Measurements from ENCODE around the gene SRRM1. TPM values are rescaled to one million over a fixed set of nuclear protein-coding genes. Genes with fewer than 3 reads are reported as not detected.

Gene SRRM1
- total and polyA plus RNA-seq, 10 of the 15 experiments (the other 5 are each of a cell fraction or from before 2014, with no cell fraction given) = 36.8 to 285 (median 126) TPM

GRCh38 chr1:24632832-24633175 lies 10.3 kb upstream of the SRRM1 start:
- WGBS (ENCODE audit: insufficient coverage, insufficient replicate concordance, low lambda C conversion rate, missing lambda C conversion rate) = 82% methylated on average over 1 of the region's 1 CpG
- H3K4me3 ChIP-seq = no peak overlapping the region
- ChIA-PET POLR2A (no interaction called here), CTCF (interaction anchor here (0.7 to 4.1 kb wide), 5 partner anchors 22 to 434 kb away, joined by 3 to 21 read pairs (median 3); no protein-coding TSS in a partner anchor), SMC1A (ENCODE audit: uncharacterized antibody, unreplicated experiment) (interaction anchor here (0.5 to 2.1 kb wide), 3 partner anchors 202 to 242 kb away, joined by 4 to 6 read pairs (median 4); no protein-coding TSS in a partner anchor), RAD21 (ENCODE audit: unreplicated experiment) (no interaction called here)
- TF ChIP-seq RAD51 (IDR thresholded peaks at IDR 0.05) (no peak), STAT1 (conservative IDR thresholded peaks at IDR 0.05) (no peak), ZNF592 (IDR thresholded peaks at IDR 0.05) (no peak)
- intact Hi-C loops (cut with micrococcal nuclease; ENCODE audit: unreplicated experiment) (no loop called here), in situ Hi-C loops (cut with MboI) (loop anchor here (5.0 kb wide), 1 partner anchor 431 kb away; no protein-coding TSS in a partner anchor)
- DNase-seq (ENCODE audit: low read depth, low spot score) = no peak
- no TSS peak for BruUV-seq (replicated peaks)
- no peaks in the 10 kb centered on the region for H3K9me3 ChIP-seq (replicated peaks; ENCODE audit: control insufficient read depth, insufficient read depth, low read length)
- H3K4me2 ChIP-seq (ENCODE audit: control insufficient read depth, insufficient read depth) = no peak overlapping the region
- H3K27me3 ChIP-seq (replicated peaks in 1 of 2; ENCODE audit: control insufficient read depth in 2 of 2, insufficient read depth in 2 of 2, low read length in 1 of 2) = no peaks in the 10 kb centered on the region
- no peaks in the 10 kb centered on the region for H4K20me1 ChIP-seq (ENCODE audit: control insufficient read depth, insufficient read depth)
- H3K79me2 ChIP-seq (ENCODE audit: control insufficient read depth, insufficient read depth, low read length) = no peaks in the 10 kb centered on the region
- no peak for FAIRE-seq
- no peak overlapping the region for H2AFZ ChIP-seq (ENCODE audit: control insufficient read depth, low read depth, low read length)
- H3K27ac ChIP-seq (ENCODE audit: control insufficient read depth, insufficient read depth) = no peak overlapping the region
- ATAC-seq = no peak
- H3K9ac ChIP-seq (ENCODE audit: control insufficient read depth, insufficient read depth, low read length) = no peak overlapping the region
- H3K36me3 ChIP-seq (ENCODE audit: control insufficient read depth in 2 of 2, insufficient read depth in 2 of 2, low read length in 1 of 2) = no peaks in the 10 kb centered on the region
- H3K4me1 ChIP-seq (ENCODE audit: control insufficient read depth, insufficient read depth, low read length) = no peaks in the 10 kb centered on the region
